ENCODE measurements around the gene FAN1. TPM values are rescaled to one million over a fixed set of nuclear protein-coding genes. Genes with fewer than 3 reads are reported as not detected.
"Not testable (repeated sequence)": the region's sequence is repeated elsewhere in the genome, so short reads cannot be mapped to it uniquely, and the experiment has no call there.

FAN1 gene
- total RNA-seq, result 27.8 TPM

DNA sequence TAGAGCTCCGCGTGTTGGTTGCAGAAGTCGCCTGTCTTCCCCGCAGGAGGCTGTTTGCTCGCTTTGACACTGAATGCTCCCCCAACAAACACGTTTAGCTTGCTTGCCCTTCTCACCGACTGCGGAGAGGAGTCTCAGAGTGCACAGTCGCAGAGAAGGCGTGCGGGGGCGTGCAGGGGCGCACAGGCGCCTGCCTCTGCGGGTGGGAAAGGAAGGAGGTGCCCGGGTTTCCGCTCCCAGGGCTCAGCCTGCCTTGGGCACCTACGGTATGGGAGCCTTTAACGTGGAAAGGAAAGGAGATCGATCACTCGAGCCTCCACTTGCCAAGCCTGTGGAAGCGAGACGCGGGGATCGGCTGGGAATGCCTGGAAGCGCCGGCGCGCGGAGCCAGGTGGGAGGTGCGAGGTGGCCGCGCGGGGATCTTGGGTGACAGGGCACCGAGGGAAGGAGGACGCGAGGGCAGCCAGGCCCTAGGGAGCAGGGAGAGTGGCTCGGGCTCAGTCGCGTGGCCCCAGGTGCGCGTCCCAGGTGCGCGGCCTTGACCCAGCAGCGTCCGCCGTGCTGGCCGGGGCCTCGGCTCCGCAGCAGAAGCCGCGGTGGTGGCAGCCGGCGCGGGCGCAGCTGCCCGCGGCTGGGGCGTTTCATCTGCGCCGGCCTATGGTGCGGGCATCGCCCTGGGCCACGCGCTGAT is at the start of gene FAN1:
FAN1 (plus strand) TSS at position 419 of the 691 bp plus-strand sequence. CDS start 749 bp downstream, outside the sequence.
- peak; percentile 92 for DNase-seq (ENCODE audit: low spot score)

DNA sequence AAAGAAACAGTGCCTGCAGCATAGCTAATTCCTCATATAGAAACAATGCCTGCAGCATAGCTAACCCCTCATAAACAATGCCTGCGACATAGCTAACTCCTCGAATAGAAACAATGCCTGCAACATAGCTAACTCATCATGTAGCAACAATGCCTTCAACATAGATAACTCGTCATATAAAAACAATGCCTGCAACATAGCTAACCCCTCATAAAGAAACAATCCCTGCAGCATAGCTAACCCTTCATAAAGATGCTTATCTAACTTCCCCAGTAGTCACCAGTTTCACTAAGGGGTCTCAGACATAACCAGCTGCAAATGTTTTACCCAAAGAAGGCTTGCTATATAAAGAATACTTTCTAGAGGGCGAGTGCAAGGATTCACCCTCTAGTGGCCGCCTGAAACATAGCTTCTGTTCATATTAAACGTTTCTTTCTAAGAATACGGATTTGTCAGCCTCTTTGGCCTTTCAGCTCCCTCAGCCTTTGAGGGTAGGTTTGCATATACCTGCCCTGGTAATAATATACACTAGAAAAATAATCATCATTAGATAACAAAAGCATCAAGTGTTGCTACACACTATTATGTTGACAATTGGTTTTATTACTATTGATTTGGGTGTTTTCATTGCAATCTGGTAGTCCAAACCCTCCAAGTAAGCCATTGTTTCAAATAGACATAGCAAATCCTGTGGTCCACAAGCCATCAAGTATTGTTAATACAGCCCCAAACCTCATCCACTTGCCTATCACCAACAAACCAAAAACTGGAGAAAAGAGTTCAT is 44.4 kb upstream of the FAN1 start:
- DNase-seq (ENCODE audit: low spot score), result no peak

DNA sequence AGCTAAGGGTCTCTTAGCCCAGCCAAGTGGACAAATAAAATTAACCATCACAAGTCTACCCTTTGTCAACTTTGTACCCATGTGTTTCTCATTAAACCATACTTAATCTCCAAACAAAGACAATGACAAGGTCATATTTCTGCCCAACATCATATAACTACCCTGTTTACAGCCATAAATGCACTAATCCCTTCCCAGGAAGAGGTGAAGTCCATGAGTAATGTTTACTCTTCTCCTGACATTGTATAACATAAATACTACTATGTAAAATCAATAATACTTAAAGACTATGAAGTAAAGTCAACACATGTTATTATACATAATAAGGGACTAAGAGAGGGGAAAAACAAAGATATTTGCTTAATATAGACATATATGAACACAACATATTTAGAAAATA is 38.5 kb upstream of the FAN1 start:
- no peak for DNase-seq (ENCODE audit: low spot score)

DNA sequence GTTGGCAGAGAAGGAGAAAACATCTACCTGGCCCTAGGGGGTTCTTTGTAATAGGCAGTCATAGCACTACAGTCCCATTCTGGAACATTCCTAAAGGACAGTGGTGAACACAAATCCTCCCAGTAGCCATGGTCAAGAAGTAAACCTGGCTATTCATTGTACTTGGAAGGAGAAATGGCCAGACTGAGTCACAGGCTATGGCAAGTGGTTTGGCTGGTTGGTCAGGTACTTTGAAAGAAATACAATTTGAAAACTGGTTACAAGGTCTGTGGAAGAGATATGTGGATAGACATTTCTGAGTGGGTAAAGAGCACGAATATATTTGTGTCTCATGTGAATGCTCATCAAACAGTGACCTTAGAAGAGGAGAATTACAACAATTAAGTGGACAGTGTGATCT is 33.0 kb upstream of the FAN1 start:
- DNase-seq (ENCODE audit: low spot score), result no peak

DNA sequence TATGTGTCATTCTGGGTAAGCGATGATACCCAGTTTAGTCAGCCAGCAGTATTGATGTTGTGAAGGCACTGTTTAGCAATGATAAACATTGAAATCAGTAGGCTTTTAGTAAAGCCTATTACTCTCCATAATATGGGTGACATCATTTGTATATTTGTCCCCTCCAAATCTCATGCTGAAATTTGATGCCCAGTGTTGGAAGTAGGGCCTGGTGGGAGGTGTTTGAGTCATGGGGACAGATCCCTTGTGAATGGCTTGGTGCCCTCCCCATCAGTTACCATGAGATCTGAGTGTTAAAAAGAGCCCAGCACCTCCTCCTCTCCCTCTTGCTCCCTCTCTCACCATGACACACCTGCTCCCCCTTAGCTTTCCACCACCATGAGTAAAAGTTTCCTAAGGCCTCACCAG is 31.4 kb upstream of the FAN1 start:
- no peak for DNase-seq (ENCODE audit: low spot score)

DNA sequence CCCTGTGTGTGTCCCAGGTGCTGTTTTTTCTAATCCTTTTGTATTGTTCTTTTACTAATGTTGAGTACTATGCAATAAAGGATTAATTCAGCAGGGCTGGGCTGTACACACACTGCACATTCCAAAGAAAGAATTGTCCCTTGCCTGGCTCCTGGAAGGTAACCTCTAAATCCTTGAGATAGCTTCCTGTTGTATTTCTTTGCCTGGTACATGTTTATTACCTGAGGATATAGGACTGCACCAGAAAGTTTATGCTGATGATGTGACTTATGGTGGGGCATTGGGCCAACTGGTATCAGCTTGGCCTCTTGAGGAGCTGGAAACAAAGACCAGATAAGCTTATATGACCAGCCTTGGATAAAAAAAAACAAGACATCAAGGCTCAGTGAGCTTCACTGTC is 26.6 kb upstream of the FAN1 start:
- no peak for DNase-seq (ENCODE audit: low spot score)

DNA sequence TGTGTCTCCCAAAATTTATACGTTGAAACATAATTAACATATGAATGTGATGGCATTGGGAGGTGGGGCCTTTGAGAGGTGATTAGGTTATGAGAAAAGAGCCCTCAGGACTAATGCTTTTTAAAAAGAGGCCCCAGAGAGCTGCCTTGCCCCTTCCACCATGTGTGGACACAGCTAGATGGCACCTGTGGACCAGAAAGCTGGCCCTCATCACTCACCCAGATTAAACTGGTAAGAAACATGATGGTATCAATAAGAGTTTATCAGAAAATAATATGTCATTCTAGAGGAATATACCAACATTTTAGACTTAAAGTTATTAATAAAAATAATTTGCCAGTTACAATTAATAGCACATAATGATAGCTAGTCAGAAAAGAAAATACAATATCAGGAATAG is 25.2 kb upstream of the FAN1 start:
- DNase-seq (ENCODE audit: low spot score), result no peak

DNA sequence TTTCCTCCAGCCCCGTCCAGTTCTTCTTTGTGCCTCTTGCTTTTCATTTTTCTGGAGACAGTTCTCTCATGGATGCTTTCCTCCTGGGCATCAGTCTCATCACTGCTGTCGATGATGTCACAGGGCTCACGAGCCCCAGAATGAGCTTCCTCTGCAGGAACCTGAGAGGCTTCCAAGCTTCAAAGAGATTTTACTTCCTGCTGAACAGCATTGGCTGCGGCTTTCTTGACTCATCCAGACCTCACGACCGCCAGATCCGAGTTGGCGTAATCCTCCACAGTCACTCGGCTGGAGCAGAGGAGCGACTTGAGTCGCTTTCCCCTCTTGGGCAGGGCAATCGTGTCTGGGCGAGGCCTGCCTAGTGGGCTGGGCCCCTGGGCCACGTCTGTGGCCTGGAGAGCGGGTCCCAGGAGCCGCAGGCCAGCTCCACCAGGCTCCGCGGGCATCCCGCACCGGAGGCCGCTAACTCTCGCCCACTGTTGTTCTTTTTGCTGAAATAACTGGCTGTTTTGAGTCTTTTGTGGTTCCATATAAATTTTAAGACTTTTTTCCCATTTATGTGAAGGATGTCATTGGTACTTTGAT is 20.8 kb upstream of the FAN1 start:
- no peak for DNase-seq (ENCODE audit: low spot score)

DNA sequence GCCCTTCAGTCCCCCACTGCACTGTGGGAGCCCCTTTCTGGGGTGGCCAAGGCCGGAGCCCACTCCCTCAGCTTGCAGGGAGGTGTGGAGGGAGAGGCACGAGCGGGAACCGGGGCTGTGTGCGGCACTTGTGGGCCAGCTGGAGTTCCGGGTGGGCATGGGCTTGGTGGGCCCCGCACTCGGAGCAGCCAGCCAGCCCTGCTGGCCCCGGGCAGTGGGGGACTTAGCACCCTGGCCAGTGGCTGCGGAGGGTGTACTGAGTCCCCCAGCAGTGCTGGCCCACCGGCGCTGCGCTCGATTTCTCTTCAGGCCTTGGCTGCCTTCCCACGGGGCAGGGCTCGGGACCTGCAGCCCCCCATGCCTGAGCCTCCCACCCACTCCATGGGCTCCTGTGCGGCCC is 20.0 kb upstream of the FAN1 start:
- not testable (repeated sequence) for DNase-seq (ENCODE audit: low spot score)

DNA sequence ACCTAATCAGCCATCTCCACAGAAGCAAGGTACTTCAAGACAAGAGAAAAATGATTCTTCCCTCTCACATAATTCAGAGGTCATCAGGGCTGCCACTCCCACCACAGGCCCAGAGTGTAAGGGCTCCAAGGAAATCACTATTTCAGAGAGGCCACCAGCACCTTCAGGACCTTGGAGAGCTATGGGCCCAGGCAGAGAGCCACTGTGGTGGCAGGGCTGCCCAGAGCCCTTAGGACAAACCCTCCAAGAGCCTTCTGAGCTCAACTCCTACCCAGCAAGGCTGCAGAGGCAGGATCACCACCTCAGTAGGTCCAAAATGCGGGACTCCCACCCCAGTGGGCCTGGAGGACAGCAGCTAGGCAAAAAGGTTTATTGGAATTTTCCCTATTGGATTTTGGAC is 17.9 kb upstream of the FAN1 start:
- no peak for DNase-seq (ENCODE audit: low spot score)

DNA sequence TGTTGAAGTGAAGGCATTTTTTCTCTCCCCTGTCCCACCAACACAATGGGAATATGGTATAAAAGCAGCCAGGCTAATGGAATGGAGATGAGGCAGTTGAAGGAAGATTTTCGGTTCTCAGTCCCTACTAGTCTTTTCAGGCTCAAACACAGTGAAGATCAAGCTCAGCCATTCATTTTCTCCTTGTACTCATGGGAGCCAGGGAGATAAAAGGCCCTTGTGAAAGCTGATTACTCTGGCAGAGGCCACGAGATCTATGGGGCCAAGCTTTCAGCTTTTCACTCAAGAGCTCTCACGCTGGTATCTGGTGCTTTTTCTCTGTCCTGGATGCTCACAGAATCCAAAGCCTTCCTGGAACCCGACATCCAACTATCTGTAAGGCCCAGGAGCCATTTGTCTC is 14.5 kb upstream of the FAN1 start:
- DNase-seq (ENCODE audit: low spot score), result no peak

DNA sequence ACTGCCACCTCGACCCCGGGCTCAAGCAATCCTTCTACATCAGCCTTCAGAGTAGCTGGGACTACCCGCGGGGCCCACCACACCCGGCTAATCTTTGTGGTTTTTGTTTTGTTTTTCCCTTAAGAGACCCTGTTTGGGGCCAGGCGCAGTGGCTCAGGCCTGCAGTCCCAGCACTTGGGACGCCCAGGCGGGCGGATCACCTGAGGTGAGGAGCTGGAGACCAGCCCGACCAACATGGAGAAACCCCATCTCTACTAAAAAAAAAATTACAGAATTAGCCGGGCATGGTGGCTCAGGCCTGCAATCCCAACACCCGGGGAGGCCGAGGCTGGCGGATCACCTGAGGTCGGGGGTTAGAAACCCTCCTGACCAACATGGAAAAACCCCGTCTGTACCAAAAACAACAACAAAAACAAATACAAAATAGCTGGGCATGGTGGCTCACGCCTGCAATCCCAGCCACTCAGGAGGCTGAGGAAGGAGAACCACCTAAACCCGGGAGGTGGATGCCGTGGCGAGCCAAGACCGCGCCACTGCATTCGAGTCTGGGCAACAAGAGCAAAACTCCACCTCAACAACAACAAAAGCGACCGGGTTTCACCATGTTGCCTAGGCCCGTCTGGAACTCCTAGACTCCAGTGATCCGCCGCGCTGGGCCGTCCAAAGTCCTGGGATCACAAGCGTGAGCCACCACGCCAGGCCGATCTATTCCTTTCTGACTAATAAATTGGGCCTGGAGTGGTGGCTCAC is 8.1 kb upstream of the FAN1 start:
- no peak for DNase-seq (ENCODE audit: low spot score)

DNA sequence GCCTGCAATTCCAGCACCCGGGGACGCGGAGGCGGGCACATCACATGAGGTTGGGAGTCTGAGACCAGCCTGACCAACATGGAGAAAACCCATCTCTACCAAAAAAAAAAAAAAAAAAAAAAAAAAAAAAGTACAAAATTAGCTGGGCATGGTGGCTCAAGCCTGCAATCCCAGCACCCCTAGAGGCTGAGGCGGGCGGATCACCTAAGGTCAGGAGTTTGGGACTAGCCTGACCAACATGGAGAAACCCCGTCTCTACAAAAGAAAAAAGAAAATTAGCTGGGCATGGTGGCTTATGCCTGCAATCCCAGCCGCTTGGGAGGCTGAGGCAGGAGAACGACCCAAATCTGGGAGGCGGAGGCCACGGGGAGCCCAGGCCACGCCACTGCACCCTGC is 7.5 kb upstream of the FAN1 start:
- DNase-seq (ENCODE audit: low spot score), result no peak

DNA sequence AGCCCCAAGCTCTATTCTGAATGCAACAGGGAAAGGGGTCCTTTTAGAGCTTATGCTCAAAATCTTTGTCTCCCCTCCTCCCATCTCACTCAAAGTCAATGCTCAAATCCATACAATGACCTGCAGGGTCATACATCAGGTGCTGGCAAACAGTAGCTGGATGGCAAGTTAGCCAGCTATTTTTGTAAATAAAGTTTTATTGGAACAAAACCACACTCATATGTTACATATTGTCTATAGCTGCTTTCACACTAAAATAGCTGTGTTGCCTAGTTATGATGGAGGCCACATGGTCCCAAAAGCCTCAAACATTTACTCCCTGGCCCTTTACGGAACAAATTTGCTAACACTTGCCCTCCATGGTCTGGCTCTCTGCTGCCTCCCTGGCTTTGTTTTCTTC is 1.8 kb upstream of the FAN1 start:
- DNase-seq (ENCODE audit: low spot score), result no peak

DNA sequence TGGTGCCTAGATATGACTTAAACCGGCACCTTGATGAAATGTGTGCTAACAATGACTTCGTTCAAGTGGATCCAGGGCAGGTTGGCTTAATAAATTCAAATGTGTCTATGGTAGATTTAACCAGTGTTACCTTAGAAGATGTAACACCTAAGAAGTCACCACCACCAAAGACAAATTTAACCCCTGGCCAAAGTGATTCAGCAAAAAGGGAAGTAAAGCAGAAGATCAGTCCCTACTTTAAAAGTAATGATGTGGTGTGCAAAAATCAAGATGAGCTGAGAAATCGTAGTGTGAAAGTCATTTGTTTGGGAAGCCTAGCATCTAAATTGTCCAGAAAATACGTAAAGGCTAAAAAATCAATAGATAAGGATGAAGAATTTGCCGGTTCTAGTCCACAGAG is 1.1 kb downstream of the FAN1 start:
- DNase-seq (ENCODE audit: low spot score), result no peak

DNA sequence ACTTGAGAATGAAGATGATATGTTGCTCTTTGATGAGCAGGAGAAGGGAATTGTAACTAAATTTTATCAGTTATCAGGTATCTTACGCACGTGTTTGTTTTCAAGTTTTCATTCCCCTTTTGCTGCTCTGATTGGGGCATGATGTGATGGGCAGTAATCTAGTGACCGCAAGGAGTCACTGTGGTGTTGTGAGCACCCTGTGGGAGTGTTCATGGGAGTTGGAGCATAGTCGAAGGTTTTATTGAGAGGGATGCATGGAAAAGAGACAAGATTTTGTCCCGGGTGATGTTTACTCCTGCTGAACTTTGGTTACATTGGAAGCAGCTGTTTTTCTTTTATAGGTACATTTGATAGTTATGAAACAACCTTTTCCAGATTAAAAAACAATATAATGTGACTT is 2.1 kb downstream of the FAN1 start:
- no peak for DNase-seq (ENCODE audit: low spot score)

DNA sequence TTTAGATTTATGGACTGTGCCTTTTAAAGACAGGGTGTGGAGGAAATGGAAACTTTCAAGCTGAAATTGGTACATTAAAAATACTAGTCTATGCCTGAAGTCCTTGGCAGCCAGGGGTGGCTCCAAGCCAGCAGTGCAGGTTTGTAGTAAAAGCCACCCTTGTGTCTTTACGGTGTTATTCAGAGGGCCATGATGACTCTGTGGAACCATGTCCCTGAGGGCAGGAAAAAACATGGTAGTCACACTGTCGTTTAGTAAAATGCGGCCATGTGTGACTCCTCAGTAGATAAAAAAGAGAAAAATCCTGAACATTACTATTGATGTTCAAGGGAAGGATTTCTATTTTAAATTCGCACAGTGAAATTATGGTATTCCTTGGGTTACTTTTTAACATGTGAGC is 2.7 kb downstream of the FAN1 start:
- no peak for DNase-seq (ENCODE audit: low spot score)

DNA sequence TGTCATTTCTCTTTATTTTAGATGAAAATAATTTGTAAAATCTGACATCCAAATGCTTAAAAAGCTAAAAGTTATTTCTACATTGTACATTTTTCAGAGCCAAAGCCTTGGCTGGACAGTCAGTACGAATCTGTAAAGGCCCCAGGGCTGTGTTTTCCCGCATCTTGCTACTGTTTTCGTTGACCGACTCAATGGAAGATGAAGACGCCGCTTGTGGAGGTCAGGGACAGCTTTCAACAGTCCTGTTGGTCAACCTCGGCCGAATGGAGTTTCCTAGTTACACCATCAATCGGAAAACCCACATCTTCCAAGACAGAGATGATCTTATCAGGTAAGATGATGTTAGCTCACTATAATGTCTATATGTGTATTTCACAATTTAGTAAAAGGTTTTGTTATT is 10.0 kb downstream of the FAN1 start:
- no peak for DNase-seq (ENCODE audit: low spot score)

DNA sequence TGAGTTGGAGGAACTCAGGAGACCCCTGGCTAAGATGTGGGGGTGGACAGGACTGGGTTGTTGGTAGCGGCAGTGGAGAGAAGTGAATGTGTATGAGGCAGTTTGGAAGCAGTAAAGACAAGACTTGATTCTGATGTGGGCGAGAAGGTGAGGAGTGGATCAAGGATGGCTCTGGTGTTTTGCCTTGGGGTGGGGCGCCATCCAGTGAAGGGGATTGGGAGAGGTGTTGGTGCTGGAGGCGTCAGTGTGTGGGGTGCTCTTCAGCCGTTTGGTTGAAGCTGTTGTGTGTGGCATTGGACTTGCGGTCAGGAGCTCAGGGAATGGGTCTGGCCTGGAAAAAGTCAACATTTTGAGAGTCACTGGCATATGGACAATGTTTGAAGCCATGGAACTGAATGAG is 13.3 kb downstream of the FAN1 start:
- DNase-seq (ENCODE audit: low spot score), result no peak

DNA sequence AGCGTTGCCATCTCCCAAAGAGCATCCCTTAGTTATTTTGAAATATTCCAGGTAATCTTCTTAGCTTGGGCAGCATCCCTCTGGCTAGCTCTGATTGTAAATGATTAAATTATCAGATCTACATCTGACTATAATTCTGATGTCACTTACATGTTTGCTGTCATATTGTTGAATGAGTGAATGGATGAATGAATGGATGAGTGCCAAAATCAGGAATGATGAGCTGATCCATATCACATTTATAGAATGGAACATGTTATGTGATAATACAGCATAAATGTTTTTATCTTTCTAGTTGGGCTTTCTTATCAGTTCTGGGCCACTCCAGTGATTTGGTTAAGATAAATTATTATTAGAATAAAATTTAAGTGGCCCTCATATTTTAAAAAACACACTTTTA is 14.0 kb downstream of the FAN1 start:
- DNase-seq (ENCODE audit: low spot score), result no peak

DNA sequence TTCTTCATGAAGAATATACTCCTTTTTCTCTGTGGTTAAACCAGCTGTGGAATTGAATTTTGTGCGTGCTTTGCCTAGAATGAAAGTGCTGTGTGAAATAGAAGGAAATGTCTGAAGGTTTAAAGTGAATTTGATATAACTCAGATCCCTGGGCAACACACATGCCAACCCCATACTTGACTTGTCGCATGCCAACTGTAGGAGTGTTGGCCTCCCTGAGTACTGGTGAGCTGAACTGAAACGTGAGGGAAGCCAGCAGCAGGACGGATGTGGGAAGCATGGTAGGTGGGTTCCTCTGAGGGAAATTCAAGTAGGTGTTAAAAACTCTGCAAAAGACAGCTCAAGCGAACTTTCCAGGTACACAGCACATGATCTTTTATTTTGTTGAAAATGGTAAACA is 14.7 kb downstream of the FAN1 start:
- no peak for DNase-seq (ENCODE audit: low spot score)

DNA sequence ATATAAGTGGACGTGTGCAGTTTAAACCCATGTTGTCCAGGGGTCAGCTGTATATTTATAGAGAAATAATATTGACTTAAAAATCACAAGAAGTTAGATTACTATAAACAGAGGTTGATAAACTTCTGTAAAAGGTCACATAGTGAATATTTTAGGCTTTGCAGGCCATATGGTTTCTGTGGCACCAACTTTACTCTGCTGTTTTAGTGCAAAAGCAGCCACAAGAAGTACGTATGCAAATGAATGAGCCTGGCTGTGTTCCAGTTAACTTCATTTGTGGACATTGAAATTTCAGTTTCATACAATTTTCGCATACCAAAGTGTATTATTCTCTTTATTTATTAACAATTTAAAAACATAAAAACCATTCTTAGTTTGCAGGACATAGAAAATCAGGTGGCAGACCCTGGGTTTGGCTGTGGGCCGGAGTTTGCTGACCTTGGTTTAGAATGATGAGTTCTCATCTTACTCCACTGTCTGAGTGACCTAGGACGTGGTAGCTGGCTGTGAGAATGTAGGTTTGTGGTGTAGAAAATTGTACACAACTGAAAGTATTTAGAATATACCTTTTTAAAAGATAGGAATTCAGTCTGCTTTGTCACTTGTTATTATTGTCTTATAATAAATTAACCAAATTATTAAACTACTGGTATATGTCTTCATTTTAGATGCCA is 16.3 kb downstream of the FAN1 start:
- no peak for DNase-seq (ENCODE audit: low spot score)

All from ureter (tissue), 1 donor.